Measurements from ENCODE around the gene TMCC3. TPM values are rescaled to one million over a fixed set of nuclear protein-coding genes. Genes with fewer than 3 reads are reported as not detected.

Gene TMCC3
- total and polyA plus RNA-seq, 7 donors = 10.6 to 61.6 (median 21.2) TPM

GRCh38 chr12:94636462-94637085 lies 13.8 kb downstream of the TMCC3 start:
- 31 to 44% (median 36%) methylated on average over 3 of the region's 3 CpGs for WGBS, 3 donors
- intact Hi-C loops (cut with DNase I) = no loop called here

GRCh38 chr12:94634717-94635116 lies 15.6 kb downstream of the TMCC3 start:
- intact Hi-C loops (cut with DNase I) = no loop called here
- TF ChIP-seq CTCF (IDR thresholded peaks at IDR 0.05) = no peak
- Histone ChIP-seq H3K27me3 (ENCODE audit: insufficient read depth in 3 of 3, low read length in 2 of 3) (no peaks in the 10 kb centered on the region), H3K9me3 (no peaks in the 10 kb centered on the region), H3K4me1 (peaks cover 68% of the 10 kb centered on the region), H3K27ac (peak overlapping the region; percentile 61), H3K36me3 (ENCODE audit: insufficient read depth in 1 of 2, low read depth in 1 of 2) (no peaks in the 10 kb centered on the region), H3K4me3 (no peak overlapping the region)
- WGBS, 3 donors = 81 to 90% (median 88%) methylated on average over 2 of the region's 2 CpGs
- DNase-seq = no peak
- ATAC-seq = no peak

More at GRCh38 chr12:94636462-94637085, 13.8 kb downstream of the TMCC3 start:
- no peaks in the 10 kb centered on the region for H3K27me3 ChIP-seq (ENCODE audit: insufficient read depth in 3 of 3, low read length in 2 of 3)
- no peak for TF ChIP-seq CTCF (IDR thresholded peaks at IDR 0.05)
- no peak overlapping the region for H3K4me3 ChIP-seq
- peak; percentile 76 to 90 (median 84) for ATAC-seq
- peaks cover 58% of the 10 kb centered on the region for H3K4me1 ChIP-seq
- H3K9me3 ChIP-seq = no peaks in the 10 kb centered on the region
- DNase-seq = peak in 1 of 2 donors; percentile 53
- H3K36me3 ChIP-seq (ENCODE audit: insufficient read depth in 1 of 2, low read depth in 1 of 2) = no peaks in the 10 kb centered on the region
- H3K27ac ChIP-seq = peak overlapping the region; percentile 61

GRCh38 chr12:94633401-94633800 lies 17.0 kb downstream of the TMCC3 start:
- no peak for ATAC-seq
- Histone ChIP-seq H3K27me3 (ENCODE audit: insufficient read depth in 3 of 3, low read length in 2 of 3) (no peaks in the 10 kb centered on the region), H3K4me3 (no peak overlapping the region), H3K9me3 (no peaks in the 10 kb centered on the region), H3K36me3 (ENCODE audit: insufficient read depth in 1 of 2, low read depth in 1 of 2) (no peaks in the 10 kb centered on the region), H3K4me1 (peaks cover 70% of the 10 kb centered on the region), H3K27ac (no peak overlapping the region)
- 73 to 84% (median 76%) methylated on average over 1 of the region's 1 CpG for WGBS, 3 donors
- intact Hi-C loops (cut with DNase I) = no loop called here
- TF ChIP-seq CTCF (IDR thresholded peaks at IDR 0.05) = no peak
- no peak for DNase-seq

GRCh38 chr12:94631058-94631457 lies 19.3 kb downstream of the TMCC3 start:
- intact Hi-C loops (cut with DNase I) = no loop called here
- Histone ChIP-seq H3K4me3 (no peak overlapping the region), H3K4me1 (peaks cover 58% of the 10 kb centered on the region), H3K36me3 (ENCODE audit: insufficient read depth in 1 of 2, low read depth in 1 of 2) (no peaks in the 10 kb centered on the region), H3K9me3 (no peaks in the 10 kb centered on the region), H3K27ac (no peak overlapping the region), H3K27me3 (ENCODE audit: insufficient read depth in 3 of 3, low read length in 2 of 3) (no peaks in the 10 kb centered on the region)
- 64 to 88% (median 72%) methylated on average over 3 of the region's 3 CpGs for WGBS, 3 donors
- no peak for TF ChIP-seq CTCF (IDR thresholded peaks at IDR 0.05)
- no peak for DNase-seq
- ATAC-seq = no peak
